ENCODE data around the gene NNT. TPM values are rescaled to one million over a fixed set of nuclear protein-coding genes. Genes with fewer than 3 reads are reported as not detected.

Gene NNT
- total and polyA plus RNA-seq, 5 donors: 174 to 421 (median 399) TPM

GRCh38 chr5:43604699-43605098 is 1.7 kb downstream of the NNT start:
- peak overlapping the region; percentile 68 for H3K4me3 ChIP-seq (ENCODE audit: low read length)
- ATAC-seq (no peak), DNase-seq (no peak)
- peak overlapping the region; percentile 90 for H3K27ac ChIP-seq (ENCODE audit: low read length)
- WGBS: 91% methylated on average over 4 of the region's 4 CpGs
- H3K9me3 ChIP-seq (ENCODE audit: control insufficient read depth, low read length): no peaks in the 10 kb centered on the region
- H3K27me3 ChIP-seq (ENCODE audit: control insufficient read depth, insufficient read depth): no peaks in the 10 kb centered on the region
- intact Hi-C loops (cut with DNase I): loop anchor here in 3 of 4 donors (5.0 to 10.0 kb wide), 3 partner anchors 47 to 52 kb away; partner anchors contain the start of gene PAIP1 (in 2 of the 3)
- peaks cover 1% of the 10 kb centered on the region for H3K4me1 ChIP-seq (ENCODE audit: control insufficient read depth, insufficient read depth, low read length)

- Histone ChIP-seq H3K27ac (ENCODE audit: low read length) (no peak overlapping the region), H3K4me3 (ENCODE audit: low read length) (no peak overlapping the region), H3K9me3 (ENCODE audit: control insufficient read depth, low read length) (no peaks in the 10 kb centered on the region), H3K4me1 (ENCODE audit: control insufficient read depth, insufficient read depth, low read length) (peaks cover 1% of the 10 kb centered on the region), H3K27me3 (ENCODE audit: control insufficient read depth, insufficient read depth) (no peaks in the 10 kb centered on the region)
- ATAC-seq (no peak), DNase-seq (no peak)
- intact Hi-C loops (cut with DNase I): loop anchor here in 1 of 4 donors (10.0 kb wide), 1 partner anchor 52 kb away; the partner anchor contains the start of gene PAIP1
- WGBS: 67% methylated on average over 3 of the region's 3 CpGs
Measured at GRCh38 chr5:43606351-43606750, 3.4 kb downstream of the NNT start.

- H3K4me3 ChIP-seq (ENCODE audit: low read length): no peak overlapping the region
- DNase-seq: no peak
- peaks cover 3% of the 10 kb centered on the region for H3K4me1 ChIP-seq (ENCODE audit: control insufficient read depth, insufficient read depth, low read length)
- WGBS: 83% methylated on average over 1 of the region's 1 CpG
- ATAC-seq: no peak
- no peaks in the 10 kb centered on the region for H3K27me3 ChIP-seq (ENCODE audit: control insufficient read depth, insufficient read depth)
- no peak overlapping the region for H3K27ac ChIP-seq (ENCODE audit: low read length)
- intact Hi-C loops (cut with DNase I): loop anchor here in 1 of 4 donors (10.0 kb wide), 1 partner anchor 54 kb away; the partner anchor contains the start of gene PAIP1
- no peaks in the 10 kb centered on the region for H3K9me3 ChIP-seq (ENCODE audit: control insufficient read depth, low read length)
Measured at GRCh38 chr5:43608406-43608805, 5.4 kb downstream of the NNT start.

- ATAC-seq (no peak), DNase-seq (no peak)
- peak overlapping the region; percentile 2 for H3K27ac ChIP-seq (ENCODE audit: low read length)
- no peaks in the 10 kb centered on the region for H3K9me3 ChIP-seq (ENCODE audit: control insufficient read depth, low read length)
- WGBS: 68% methylated on average over 1 of the region's 1 CpG
- intact Hi-C loops (cut with DNase I): loop anchor here in 1 of 4 donors (10.0 kb wide), 1 partner anchor 55 kb away; the partner anchor contains the start of gene PAIP1
- no peaks in the 10 kb centered on the region for H3K27me3 ChIP-seq (ENCODE audit: control insufficient read depth, insufficient read depth)
- peaks cover 3% of the 10 kb centered on the region for H3K4me1 ChIP-seq (ENCODE audit: control insufficient read depth, insufficient read depth, low read length)
- H3K4me3 ChIP-seq (ENCODE audit: low read length): no peak overlapping the region
Measured at GRCh38 chr5:43609752-43610151, 6.8 kb downstream of the NNT start.

GRCh38 chr5:43613370-43613769 is 10.4 kb downstream of the NNT start:
- Histone ChIP-seq H3K4me3 (ENCODE audit: low read length) (no peak overlapping the region), H3K27me3 (ENCODE audit: control insufficient read depth, insufficient read depth) (no peaks in the 10 kb centered on the region), H3K27ac (ENCODE audit: low read length) (no peak overlapping the region), H3K4me1 (ENCODE audit: control insufficient read depth, insufficient read depth, low read length) (peaks cover 3% of the 10 kb centered on the region), H3K9me3 (ENCODE audit: control insufficient read depth, low read length) (no peaks in the 10 kb centered on the region)
- DNase-seq: no peak
- no peak for ATAC-seq
- intact Hi-C loops (cut with DNase I): no loop called here
- 77% methylated on average over 4 of the region's 4 CpGs for WGBS

- H3K4me3 ChIP-seq (ENCODE audit: low read length): no peak overlapping the region
- H3K27ac ChIP-seq (ENCODE audit: low read length): no peak overlapping the region
- WGBS: 96% methylated on average over 5 of the region's 5 CpGs
- H3K27me3 ChIP-seq (ENCODE audit: control insufficient read depth, insufficient read depth): no peaks in the 10 kb centered on the region
- intact Hi-C loops (cut with DNase I): no loop called here
- no peak for DNase-seq
- peaks cover 2% of the 10 kb centered on the region for H3K4me1 ChIP-seq (ENCODE audit: control insufficient read depth, insufficient read depth, low read length)
- H3K9me3 ChIP-seq (ENCODE audit: control insufficient read depth, low read length): no peaks in the 10 kb centered on the region
- no peak for ATAC-seq
Measured at GRCh38 chr5:43615445-43616184, 12.6 kb downstream of the NNT start.

GRCh38 chr5:43616535-43616934 is 13.6 kb downstream of the NNT start:
- intact Hi-C loops (cut with DNase I): no loop called here
- 67% methylated on average over 1 of the region's 1 CpG for WGBS
- Histone ChIP-seq H3K27me3 (ENCODE audit: control insufficient read depth, insufficient read depth) (no peaks in the 10 kb centered on the region), H3K9me3 (ENCODE audit: control insufficient read depth, low read length) (no peaks in the 10 kb centered on the region), H3K27ac (ENCODE audit: low read length) (no peak overlapping the region), H3K4me3 (ENCODE audit: low read length) (no peak overlapping the region), H3K4me1 (ENCODE audit: control insufficient read depth, insufficient read depth, low read length) (peaks cover 2% of the 10 kb centered on the region)
- ATAC-seq: peak; percentile 77 to 79
- no peak for DNase-seq

- Histone ChIP-seq H3K27me3 (ENCODE audit: control insufficient read depth, insufficient read depth) (no peaks in the 10 kb centered on the region), H3K9me3 (ENCODE audit: control insufficient read depth, low read length) (no peaks in the 10 kb centered on the region), H3K4me1 (ENCODE audit: control insufficient read depth, insufficient read depth, low read length) (no peaks in the 10 kb centered on the region), H3K27ac (ENCODE audit: low read length) (no peak overlapping the region), H3K4me3 (ENCODE audit: low read length) (no peak overlapping the region)
- 56% methylated on average over 2 of the region's 2 CpGs for WGBS
- ATAC-seq: no peak
- DNase-seq: no peak
- intact Hi-C loops (cut with DNase I): no loop called here
Measured at GRCh38 chr5:43619380-43619779, 16.4 kb downstream of the NNT start.

- Histone ChIP-seq H3K27ac (ENCODE audit: low read length) (peak overlapping the region; percentile 42), H3K4me1 (ENCODE audit: control insufficient read depth, insufficient read depth, low read length) (no peaks in the 10 kb centered on the region), H3K9me3 (ENCODE audit: control insufficient read depth, low read length) (no peaks in the 10 kb centered on the region), H3K27me3 (ENCODE audit: control insufficient read depth, insufficient read depth) (no peaks in the 10 kb centered on the region), H3K4me3 (ENCODE audit: low read length) (no peak overlapping the region)
- ATAC-seq (peak in 1 of 2 donors; percentile 38), DNase-seq (no peak)
- intact Hi-C loops (cut with DNase I): no loop called here
- 86% methylated on average over 3 of the region's 3 CpGs for WGBS
Measured at GRCh38 chr5:43619911-43620310, 16.9 kb downstream of the NNT start.

GRCh38 chr5:43620944-43621505 is 18.0 kb downstream of the NNT start:
- Histone ChIP-seq H3K4me1 (ENCODE audit: control insufficient read depth, insufficient read depth, low read length) (no peaks in the 10 kb centered on the region), H3K27ac (ENCODE audit: low read length) (no peak overlapping the region), H3K9me3 (ENCODE audit: control insufficient read depth, low read length) (no peaks in the 10 kb centered on the region), H3K4me3 (ENCODE audit: low read length) (no peak overlapping the region), H3K27me3 (ENCODE audit: control insufficient read depth, insufficient read depth) (no peaks in the 10 kb centered on the region)
- DNase-seq (no peak), ATAC-seq (no peak)
- 96% methylated on average over 4 of the region's 4 CpGs for WGBS
- intact Hi-C loops (cut with DNase I): no loop called here

GRCh38 chr5:43622074-43622473 is 19.1 kb downstream of the NNT start:
- H3K27ac ChIP-seq (ENCODE audit: low read length): no peak overlapping the region
- ATAC-seq (no peak), DNase-seq (no peak)
- H3K4me3 ChIP-seq (ENCODE audit: low read length): no peak overlapping the region
- 95% methylated on average over 3 of the region's 3 CpGs for WGBS
- no peaks in the 10 kb centered on the region for H3K9me3 ChIP-seq (ENCODE audit: control insufficient read depth, low read length)
- intact Hi-C loops (cut with DNase I): no loop called here
- no peaks in the 10 kb centered on the region for H3K27me3 ChIP-seq (ENCODE audit: control insufficient read depth, insufficient read depth)
- no peaks in the 10 kb centered on the region for H3K4me1 ChIP-seq (ENCODE audit: control insufficient read depth, insufficient read depth, low read length)
